HG02973 (cell line): Measurements from ENCODE around the gene RNF40.

Source experiments
- ATAC-seq: cut with Tn5 transposase; IDR thresholded peaks from one replicate; pipeline ENCODE4 v1.9.1; 2021; ENCODE audit warnings: moderate library complexity; ENCODE audit not compliant: unreplicated experiment

The RNF40 gene

GRCh38 chr16:30761427-30761927 lies 645 bp upstream of the RNF40 start:
- peak; percentile 23 for ATAC-seq

GRCh38 chr16:30762991-30763725 lies 1.0 kb downstream of the RNF40 start:
- ATAC-seq = no peak

GRCh38 chr16:30764086-30764485 lies 2.0 kb downstream of the RNF40 start:
- ATAC-seq = no peak

GRCh38 chr16:30764816-30765465 lies 2.8 kb downstream of the RNF40 start:
- no peak for ATAC-seq

GRCh38 chr16:30766206-30766932 lies 4.2 kb downstream of the RNF40 start:
- ATAC-seq = no peak

GRCh38 chr16:30766933-30767284 lies 4.8 kb downstream of the RNF40 start:
- no peak for ATAC-seq

GRCh38 chr16:30767767-30768465 lies 5.8 kb downstream of the RNF40 start:
- no peak for ATAC-seq

- ATAC-seq = no peak
These were observed 6.6 kb downstream of the RNF40 start for GRCh38 chr16:30768583-30769181.

GRCh38 chr16:30769379-30770089 lies 7.4 kb downstream of the RNF40 start:
- ATAC-seq = no peak

- no peak for ATAC-seq
These were observed 9.6 kb downstream of the RNF40 start for GRCh38 chr16:30771726-30772125.

- ATAC-seq = no peak
These were observed 11.7 kb downstream of the RNF40 start for GRCh38 chr16:30773826-30774225.

GRCh38 chr16:30774367-30775130 lies 12.4 kb downstream of the RNF40 start:
- no peak for ATAC-seq

- ATAC-seq = no peak
These were observed 12.9 kb downstream of the RNF40 start for GRCh38 chr16:30775131-30775391.

- peak; percentile 55 for ATAC-seq
These were observed 13.5 kb downstream of the RNF40 start for GRCh38 chr16:30775392-30776188.

GRCh38 chr16:30777591-30778297 lies 15.6 kb downstream of the RNF40 start:
- ATAC-seq = no peak

- no peak for ATAC-seq
These were observed 16.6 kb downstream of the RNF40 start for GRCh38 chr16:30778549-30779244.

- ATAC-seq = no peak
These were observed 17.5 kb downstream of the RNF40 start for GRCh38 chr16:30779596-30779995.

- ATAC-seq = no peak
These were observed 17.9 kb downstream of the RNF40 start for GRCh38 chr16:30780021-30780420.
